ENCODE measurements around the gene EPB41L4B. TPM values are rescaled to one million over a fixed set of nuclear protein-coding genes. Genes with fewer than 3 reads are reported as not detected.

EPB41L4B gene
- total and polyA plus RNA-seq, 2 of the 4 experiments (the other 2 are of a cell fraction) = 0.36 to 0.54 TPM

DNA sequence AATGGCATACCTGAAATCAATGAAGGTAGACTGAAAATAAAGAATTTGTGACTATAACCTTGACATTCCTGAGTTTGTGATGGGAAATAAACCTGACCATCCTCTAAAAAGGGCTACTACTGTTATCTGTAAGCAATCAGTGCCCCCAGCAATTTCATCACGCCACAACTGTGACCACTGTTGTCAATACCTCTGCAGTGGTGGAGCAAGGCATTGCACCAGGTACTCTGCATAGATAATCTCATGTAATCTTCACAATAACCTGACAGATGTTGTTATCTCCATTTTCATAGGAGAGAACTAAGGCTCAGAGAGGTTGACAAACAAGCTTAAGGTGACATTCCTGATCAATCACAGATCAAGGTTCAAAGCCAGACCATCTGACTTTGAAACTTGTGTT, 115.3 kb downstream of the EPB41L4B start:
- no peak overlapping the region for H4K8ac ChIP-seq (ENCODE audit: low read depth in 2 of 2, low read length in 2 of 2)
- peaks cover 3% of the 10 kb centered on the region; the same call in 1 of the 2 replicates for H3K9me3 ChIP-seq (ENCODE audit: control insufficient read depth, insufficient read depth, low read length)
- no peak overlapping the region for H3K27ac ChIP-seq (ENCODE audit: insufficient read depth, low read length)
- peaks cover 19% of the 10 kb centered on the region for H3K27me3 ChIP-seq (ENCODE audit: control insufficient read depth, insufficient read depth, low read length)
- no peak overlapping the region for H2BK15ac ChIP-seq (ENCODE audit: low read depth, low read length)
- no peaks in the 10 kb centered on the region for H3K4me1 ChIP-seq (ENCODE audit: control insufficient read depth, insufficient read depth, low read length)
- ATAC-seq (ENCODE audit: low read depth) = no peak
- no peak overlapping the region for H2BK120ac ChIP-seq (ENCODE audit: low read depth, low read length)
- H3K14ac ChIP-seq (replicated peaks; ENCODE audit: low read depth, low read length) = no peak overlapping the region
- H3K9me1 ChIP-seq (ENCODE audit: insufficient read depth, low read length) = no peaks in the 10 kb centered on the region
- no peaks in the 10 kb centered on the region for H3K79me1 ChIP-seq (ENCODE audit: low read depth in 1 of 2, low read length in 2 of 2)
- no peaks in the 10 kb centered on the region for H3K36me3 ChIP-seq (ENCODE audit: control insufficient read depth, insufficient read depth, low read length)
- no peak overlapping the region for H2AFZ ChIP-seq (replicated peaks; ENCODE audit: low read length, poor library complexity)
- no peak overlapping the region for H4K91ac ChIP-seq (ENCODE audit: insufficient read depth, low read depth, low read length)
- ChIA-PET CTCF (no interaction called here), POLR2A (ENCODE audit: unreplicated experiment) (no interaction called here)
- H3K9ac ChIP-seq (ENCODE audit: low read depth, low read length) = no peak overlapping the region
- H3K56ac ChIP-seq (ENCODE audit: extremely low read depth, insufficient read depth, low read length) = no peak overlapping the region
- no peak overlapping the region for H2BK5ac ChIP-seq (ENCODE audit: low read depth, low read length, poor library complexity, severe bottlenecking)
- no peaks in the 10 kb centered on the region for H4K20me1 ChIP-seq (ENCODE audit: insufficient read depth, low read length)
- no peak overlapping the region for H3K23ac ChIP-seq (ENCODE audit: low read depth, low read length)
- no peak overlapping the region for H3K18ac ChIP-seq (ENCODE audit: low read depth, low read length)
- H3K4me2 ChIP-seq (ENCODE audit: low read depth, low read length) = no peak overlapping the region
- 33% methylated on average over 1 of the region's 1 CpG; no CpG with 5 or more reads in 1 of the 2 experiments for WGBS, 2 experiments (ENCODE audit: extremely low coverage in 2 of 2, insufficient read length in 1 of 2)
- intact Hi-C loops (cut with micrococcal nuclease) = no loop called here
- H2AK9ac ChIP-seq (replicated peaks; ENCODE audit: low read depth, low read length, poor library complexity) = no peak overlapping the region
- no peak overlapping the region for H4K5ac ChIP-seq (ENCODE audit: low read depth, low read length)
- H2AK5ac ChIP-seq (ENCODE audit: low read depth, low read length) = no peak overlapping the region
- H2BK20ac ChIP-seq (ENCODE audit: low read depth, low read length) = no peak overlapping the region
- dilution Hi-C loops (cut with HindIII; ENCODE audit: low sequenced_read_pairs, unreplicated experiment) = no loop called here
- BruUV-seq (replicated peaks) = no TSS peak
- no peak overlapping the region for H3K4ac ChIP-seq (ENCODE audit: low read depth, low read length)
- TF ChIP-seq MAFK (IDR thresholded peaks at IDR 0.05; ENCODE audit: low read depth, low read length) = no peak
- no peak for TF ChIP-seq SMC3 (IDR thresholded peaks at IDR 0.05; ENCODE audit: low read depth, low read length)
- TF ChIP-seq MXI1 (IDR thresholded peaks at IDR 0.05; ENCODE audit: borderline replicate concordance, low read depth, low read length) = no peak
- TF ChIP-seq RCOR1 (IDR thresholded peaks at IDR 0.05; ENCODE audit: insufficient replicate concordance, low read length) = no peak
- TF ChIP-seq MAZ (IDR thresholded peaks at IDR 0.05; ENCODE audit: borderline replicate concordance, low read depth, low read length) = no peak
- no peak for TF ChIP-seq CHD1 (IDR thresholded peaks at IDR 0.05; ENCODE audit: low read depth, low read length)
- TF ChIP-seq CEBPB (IDR thresholded peaks at IDR 0.05; ENCODE audit: low read depth, low read length) = no peak
- TF ChIP-seq, protein P1, sequence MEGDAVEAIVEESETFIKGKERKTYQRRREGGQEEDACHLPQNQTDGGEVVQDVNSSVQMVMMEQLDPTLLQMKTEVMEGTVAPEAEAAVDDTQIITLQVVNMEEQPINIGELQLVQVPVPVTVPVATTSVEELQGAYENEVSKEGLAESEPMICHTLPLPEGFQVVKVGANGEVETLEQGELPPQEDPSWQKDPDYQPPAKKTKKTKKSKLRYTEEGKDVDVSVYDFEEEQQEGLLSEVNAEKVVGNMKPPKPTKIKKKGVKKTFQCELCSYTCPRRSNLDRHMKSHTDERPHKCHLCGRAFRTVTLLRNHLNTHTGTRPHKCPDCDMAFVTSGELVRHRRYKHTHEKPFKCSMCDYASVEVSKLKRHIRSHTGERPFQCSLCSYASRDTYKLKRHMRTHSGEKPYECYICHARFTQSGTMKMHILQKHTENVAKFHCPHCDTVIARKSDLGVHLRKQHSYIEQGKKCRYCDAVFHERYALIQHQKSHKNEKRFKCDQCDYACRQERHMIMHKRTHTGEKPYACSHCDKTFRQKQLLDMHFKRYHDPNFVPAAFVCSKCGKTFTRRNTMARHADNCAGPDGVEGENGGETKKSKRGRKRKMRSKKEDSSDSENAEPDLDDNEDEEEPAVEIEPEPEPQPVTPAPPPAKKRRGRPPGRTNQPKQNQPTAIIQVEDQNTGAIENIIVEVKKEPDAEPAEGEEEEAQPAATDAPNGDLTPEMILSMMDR (conservative IDR thresholded peaks at IDR 0.05; ENCODE audit: low read depth, low read length) = no peak
- TF ChIP-seq, protein P2, sequence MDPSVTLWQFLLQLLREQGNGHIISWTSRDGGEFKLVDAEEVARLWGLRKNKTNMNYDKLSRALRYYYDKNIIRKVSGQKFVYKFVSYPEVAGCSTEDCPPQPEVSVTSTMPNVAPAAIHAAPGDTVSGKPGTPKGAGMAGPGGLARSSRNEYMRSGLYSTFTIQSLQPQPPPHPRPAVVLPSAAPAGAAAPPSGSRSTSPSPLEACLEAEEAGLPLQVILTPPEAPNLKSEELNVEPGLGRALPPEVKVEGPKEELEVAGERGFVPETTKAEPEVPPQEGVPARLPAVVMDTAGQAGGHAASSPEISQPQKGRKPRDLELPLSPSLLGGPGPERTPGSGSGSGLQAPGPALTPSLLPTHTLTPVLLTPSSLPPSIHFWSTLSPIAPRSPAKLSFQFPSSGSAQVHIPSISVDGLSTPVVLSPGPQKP (IDR thresholded peaks at IDR 0.05; ENCODE audit: borderline replicate concordance, low read depth, low read length) = no peak
- TF ChIP-seq NFE2L2 (IDR thresholded peaks at IDR 0.05; ENCODE audit: low read depth, low read length) = no peak
- TF ChIP-seq RFX5 (IDR thresholded peaks at IDR 0.05; ENCODE audit: low read depth, low read length) = no peak
- H3K4me3 ChIP-seq (ENCODE audit: insufficient read depth, low read depth, low read length) = no peak overlapping the region
- no peak for DNase-seq
- in situ Hi-C loops (cut with MboI; ENCODE audit: low sequenced_read_pairs) = no loop called here

Data from IMR-90 (cell line).